IMR-90 (cell line): ENCODE measurements around the gene RAB41. TPM values are rescaled to one million over a fixed set of nuclear protein-coding genes. Genes with fewer than 3 reads are reported as not detected.

Experiments
- ATAC-seq: fragments of 200-7000 bp; cut with Tn5 transposase; 2 replicates; pipeline ENCODE4 v1.9.1; 2020; ENCODE audit warnings: low read depth, mild to moderate bottlenecking, moderate library complexity
- BruUV-seq: library from RNA; stranded (reverse); fragments of 400-500 nt; replicated peaks from 2 replicates; lab custom pipeline; 2021; lab: Mats Ljungman, UMichigan
- CTCF ChIA-PET: fragments of 300-600 bp; formaldehyde crosslinking; extraction: SDS; loops from one replicate; lab custom pipeline; 2021; ENCODE audit warnings: antibody characterized with exemption; lab: Yijun Ruan, JAX
- POLR2A ChIA-PET: fragments of 300-600 bp; sonication (Branson Sonifier 250); formaldehyde crosslinking; loops from one replicate; lab custom pipeline; 2022; ENCODE audit warnings: antibody characterized with exemption; ENCODE audit not compliant: unreplicated experiment; lab: Charles Lee
- DNase-seq: peaks from one replicate; pipeline ENCODE4 v3.0.0; 2013
- H2AFZ ChIP-seq: replicated peaks from 2 replicates; pipeline ENCODE3; 2013; ENCODE audit warnings: low read length, mild to moderate bottlenecking; ENCODE audit not compliant: poor library complexity
- H2AK5ac ChIP-seq: 2 replicates; pipeline ENCODE4 v1.6.1; 2013; ENCODE audit warnings: low read depth, low read length, inconsistent platforms
- H2AK9ac ChIP-seq: replicated peaks from 2 replicates; pipeline ENCODE3; 2013; ENCODE audit warnings: mild to moderate bottlenecking, low read depth, low read length, moderate library complexity; ENCODE audit not compliant: poor library complexity
- H2BK120ac ChIP-seq: 2 replicates; pipeline ENCODE4 v1.6.1; 2013; ENCODE audit warnings: low read depth, low read length, inconsistent platforms
- H2BK15ac ChIP-seq: 3 replicates; pipeline ENCODE4 v1.6.1; 2013; ENCODE audit warnings: low read depth, low read length, inconsistent platforms
- H2BK20ac ChIP-seq: 2 replicates; pipeline ENCODE4 v1.6.1; 2013; ENCODE audit warnings: low read depth, mild to moderate bottlenecking, inconsistent platforms, low read length, moderate library complexity
- H2BK5ac ChIP-seq: 2 replicates; pipeline ENCODE4 v1.6.1; 2013; ENCODE audit warnings: mild to moderate bottlenecking, low read depth, low read length, inconsistent platforms; ENCODE audit not compliant: poor library complexity, severe bottlenecking
- H3K14ac ChIP-seq: replicated peaks from 2 replicates; pipeline ENCODE4 v1.6.1; 2013; ENCODE audit warnings: low read depth, low read length, inconsistent platforms
- H3K18ac ChIP-seq: 2 replicates; pipeline ENCODE4 v1.6.1; 2013; ENCODE audit warnings: low read depth, low read length, control low read depth
- H3K23ac ChIP-seq: 2 replicates; pipeline ENCODE4 v1.6.1; 2013; ENCODE audit warnings: low read depth, low read length, inconsistent platforms
- H3K27ac ChIP-seq: 2 replicates; pipeline ENCODE4 v1.5.1; 2013; ENCODE audit warnings: mild to moderate bottlenecking, control low read depth, low read length; ENCODE audit not compliant: insufficient read depth
- H3K27me3 ChIP-seq: 2 replicates; pipeline ENCODE4 v1.6.1; 2013; ENCODE audit warnings: low read length; ENCODE audit not compliant: control insufficient read depth, insufficient read depth
- H3K36me3 ChIP-seq: 2 replicates; pipeline ENCODE4 v1.6.1; 2013; ENCODE audit warnings: low read length, mixed read lengths; ENCODE audit not compliant: control insufficient read depth, insufficient read depth
- H3K4ac ChIP-seq: 2 replicates; pipeline ENCODE4 v1.6.1; 2013; ENCODE audit warnings: low read depth, low read length, inconsistent platforms
- H3K4me1 ChIP-seq: 2 replicates; pipeline ENCODE4 v1.6.1; 2013; ENCODE audit warnings: low read length, mixed read lengths; ENCODE audit not compliant: control insufficient read depth, insufficient read depth
- H3K4me2 ChIP-seq: 2 replicates; pipeline ENCODE4 v1.6.1; 2013; ENCODE audit warnings: low read depth, mild to moderate bottlenecking, control low read depth, low read length, moderate library complexity
- H3K4me3 ChIP-seq: 2 replicates; pipeline ENCODE4 v1.5.1; 2013; ENCODE audit warnings: low read depth, mild to moderate bottlenecking, control low read depth, low read length, moderate library complexity; ENCODE audit not compliant: insufficient read depth
- H3K56ac ChIP-seq: 2 replicates; pipeline ENCODE4 v1.6.1; 2013; ENCODE audit warnings: low read length, inconsistent platforms; ENCODE audit not compliant: insufficient read depth; ENCODE audit errors: extremely low read depth
- H3K79me1 ChIP-seq, 2 experiments: 2 replicates each; pipeline ENCODE4 v1.6.1; 2013; ENCODE audit warnings: low read length in 2 of 2, inconsistent platforms in 1 of 2, low read depth in 1 of 2
- H3K9ac ChIP-seq: 2 replicates; pipeline ENCODE4 v1.6.1; 2013; ENCODE audit warnings: low read depth, low read length, control low read depth
- H3K9me1 ChIP-seq: 2 replicates; pipeline ENCODE4 v1.6.1; 2013; ENCODE audit warnings: low read length, inconsistent platforms; ENCODE audit not compliant: insufficient read depth
- H3K9me3 ChIP-seq: 2 replicates; pipeline ENCODE4 v1.6.1; 2013; ENCODE audit warnings: low read length; ENCODE audit not compliant: control insufficient read depth, insufficient read depth
- H4K20me1 ChIP-seq: 2 replicates; pipeline ENCODE4 v1.6.1; 2013; ENCODE audit warnings: low read length, inconsistent platforms; ENCODE audit not compliant: insufficient read depth
- H4K5ac ChIP-seq: 2 replicates; pipeline ENCODE4 v1.6.1; 2013; ENCODE audit warnings: mild to moderate bottlenecking, low read depth, low read length, control low read depth
- H4K8ac ChIP-seq, 2 experiments: 2 replicates each; pipeline ENCODE4 v1.6.1; 2013; ENCODE audit warnings: low read depth in 2 of 2, low read length in 2 of 2, control low read depth in 1 of 2, inconsistent platforms in 1 of 2
- H4K91ac ChIP-seq: 2 replicates; pipeline ENCODE4 v1.6.1; 2013; ENCODE audit warnings: low read depth, low read length, inconsistent platforms; ENCODE audit not compliant: insufficient read depth
- CEBPB ChIP-seq: IDR thresholded peaks from 2 replicates; pipeline ENCODE4 v1.6.1; 2012; ENCODE audit warnings: low read depth, low read length, improper control_type of control experiment
- CHD1 ChIP-seq: IDR thresholded peaks from 2 replicates; pipeline ENCODE4 v1.6.1; 2012; ENCODE audit warnings: low read depth, low read length, improper control_type of control experiment
- MAZ ChIP-seq: IDR thresholded peaks from 2 replicates; pipeline ENCODE4 v1.6.1; 2012; ENCODE audit warnings: low read depth, mild to moderate bottlenecking, low read length, improper control_type of control experiment, moderate library complexity, borderline replicate concordance
- NFE2L2 ChIP-seq: fragments of 150-350 bp; IDR thresholded peaks from 2 replicates; pipeline ENCODE4 v1.6.1; 2016; ENCODE audit warnings: low read depth, mild to moderate bottlenecking, low read length
- SMC3 ChIP-seq: fragments of 150-350 bp; IDR thresholded peaks from 2 replicates; pipeline ENCODE4 v1.6.1; 2016; ENCODE audit warnings: low read depth, mild to moderate bottlenecking, antibody characterized with exemption, low read length, moderate library complexity
- WGBS, 2 experiments: methylation state at CpG; one replicate each; pipeline versions ENCODE4 v1.1.5 to v1.1.7; 2013; ENCODE audit warnings: missing lambda C conversion rate in 2 of 2; ENCODE audit not compliant: insufficient read length in 1 of 2; ENCODE audit errors: extremely low coverage in 2 of 2; 5-methylcytosine and 5-hydroxymethylcytosine counted together
- dilution Hi-C: fragments of 300-500 bp; cut with HindIII; formaldehyde crosslinking; loops from one replicate; pipeline ENCODE4 v1.14.3; 2018; ENCODE audit warnings: low sequenced_read_pairs; ENCODE audit not compliant: unreplicated experiment
- in situ Hi-C: fragments of 300-500 bp; cut with MboI; formaldehyde crosslinking; loops from 3 replicates; pipeline ENCODE4 v1.14.3; 2019; ENCODE audit warnings: low sequenced_read_pairs, inconsistent platforms, mixed read lengths
- intact Hi-C: fragments of 100-400 bp; cut with micrococcal nuclease; formaldehyde crosslinking; loops from 2 replicates; pipeline ENCODE4 v1.10.0; 2022
- polyA plus RNA-seq, 3 experiments: library from polyadenylated mRNA; depleted of rRNA; stranded (reverse); fragments of >200 nt; gene quantifications; 2 replicates each; pipeline ENCODE4 v1.2.3, GENCODE V29; 2012; ENCODE audit warnings: low replicate concordance in 1 of 3
- total RNA-seq: library from RNA; depleted of rRNA; stranded (reverse); fragments of >200 nt; gene quantifications from 2 replicates; pipeline ENCODE4 v1.2.3, GENCODE V29; 2012
- TF ChIP-seq, protein P1 (sequence below): conservative IDR thresholded peaks from 2 replicates; pipeline ENCODE4 v1.5.1; 2012; ENCODE audit warnings: mild to moderate bottlenecking, low read depth, low read length, improper control_type of control experiment
- TF ChIP-seq, protein P2 (sequence below): fragments of 150-350 bp; IDR thresholded peaks from 2 replicates; pipeline ENCODE4 v1.6.1; 2016; ENCODE audit warnings: low read depth, mild to moderate bottlenecking, low read length, moderate library complexity, borderline replicate concordance
- TF ChIP-seq, protein P3 (sequence below): fragments of 150-350 bp; IDR thresholded peaks from 2 replicates; pipeline ENCODE4 v1.6.1; 2017; ENCODE audit warnings: mild to moderate bottlenecking, antibody characterized with exemption, low read length, low read depth

RAB41 gene
- total and polyA plus RNA-seq, 2 of the 4 experiments (the other 2 are of a cell fraction) = not detected

DNA sequence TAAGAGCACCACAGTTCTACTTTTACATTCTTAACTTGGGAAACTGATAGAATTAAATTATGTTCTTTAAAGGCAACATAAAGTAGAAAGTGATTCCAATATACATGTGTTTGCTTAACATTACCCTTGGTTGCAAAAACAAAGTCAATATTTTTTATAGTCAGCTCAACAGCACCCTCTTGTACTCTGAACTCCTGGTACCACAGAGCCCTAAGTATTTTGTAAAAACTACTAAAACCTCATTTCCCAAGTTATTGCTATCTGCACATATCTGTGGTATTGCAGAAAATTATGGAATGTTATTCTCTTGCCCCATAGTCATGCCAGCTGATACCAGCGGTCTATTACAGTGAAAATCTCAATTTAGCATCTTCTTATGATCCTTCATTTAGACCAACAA, 10.8 kb downstream of the RAB41 start:
- H3K4me1 ChIP-seq = peaks cover 2% of the 10 kb centered on the region; the same call in 1 of the 2 replicates
- H3K4me2 ChIP-seq = no peak overlapping the region
- in situ Hi-C loops (no loop called here), dilution Hi-C loops (no loop called here), intact Hi-C loops (loop anchor here (5.0 kb wide), 1 partner anchor 160 kb away; the partner anchor contains the start of gene IGBP1)
- no peak overlapping the region for H2BK20ac ChIP-seq
- H2BK5ac ChIP-seq = no peak overlapping the region
- H3K14ac ChIP-seq = no peak overlapping the region
- ATAC-seq (no peak), DNase-seq (no peak)
- TF ChIP-seq MAZ (no peak), CEBPB (no peak), SMC3 (no peak), CHD1 (no peak), NFE2L2 (no peak)
- TF ChIP-seq, protein P1, sequence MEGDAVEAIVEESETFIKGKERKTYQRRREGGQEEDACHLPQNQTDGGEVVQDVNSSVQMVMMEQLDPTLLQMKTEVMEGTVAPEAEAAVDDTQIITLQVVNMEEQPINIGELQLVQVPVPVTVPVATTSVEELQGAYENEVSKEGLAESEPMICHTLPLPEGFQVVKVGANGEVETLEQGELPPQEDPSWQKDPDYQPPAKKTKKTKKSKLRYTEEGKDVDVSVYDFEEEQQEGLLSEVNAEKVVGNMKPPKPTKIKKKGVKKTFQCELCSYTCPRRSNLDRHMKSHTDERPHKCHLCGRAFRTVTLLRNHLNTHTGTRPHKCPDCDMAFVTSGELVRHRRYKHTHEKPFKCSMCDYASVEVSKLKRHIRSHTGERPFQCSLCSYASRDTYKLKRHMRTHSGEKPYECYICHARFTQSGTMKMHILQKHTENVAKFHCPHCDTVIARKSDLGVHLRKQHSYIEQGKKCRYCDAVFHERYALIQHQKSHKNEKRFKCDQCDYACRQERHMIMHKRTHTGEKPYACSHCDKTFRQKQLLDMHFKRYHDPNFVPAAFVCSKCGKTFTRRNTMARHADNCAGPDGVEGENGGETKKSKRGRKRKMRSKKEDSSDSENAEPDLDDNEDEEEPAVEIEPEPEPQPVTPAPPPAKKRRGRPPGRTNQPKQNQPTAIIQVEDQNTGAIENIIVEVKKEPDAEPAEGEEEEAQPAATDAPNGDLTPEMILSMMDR = no peak
- TF ChIP-seq, protein P2, sequence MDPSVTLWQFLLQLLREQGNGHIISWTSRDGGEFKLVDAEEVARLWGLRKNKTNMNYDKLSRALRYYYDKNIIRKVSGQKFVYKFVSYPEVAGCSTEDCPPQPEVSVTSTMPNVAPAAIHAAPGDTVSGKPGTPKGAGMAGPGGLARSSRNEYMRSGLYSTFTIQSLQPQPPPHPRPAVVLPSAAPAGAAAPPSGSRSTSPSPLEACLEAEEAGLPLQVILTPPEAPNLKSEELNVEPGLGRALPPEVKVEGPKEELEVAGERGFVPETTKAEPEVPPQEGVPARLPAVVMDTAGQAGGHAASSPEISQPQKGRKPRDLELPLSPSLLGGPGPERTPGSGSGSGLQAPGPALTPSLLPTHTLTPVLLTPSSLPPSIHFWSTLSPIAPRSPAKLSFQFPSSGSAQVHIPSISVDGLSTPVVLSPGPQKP = no peak
- TF ChIP-seq, protein P3, sequence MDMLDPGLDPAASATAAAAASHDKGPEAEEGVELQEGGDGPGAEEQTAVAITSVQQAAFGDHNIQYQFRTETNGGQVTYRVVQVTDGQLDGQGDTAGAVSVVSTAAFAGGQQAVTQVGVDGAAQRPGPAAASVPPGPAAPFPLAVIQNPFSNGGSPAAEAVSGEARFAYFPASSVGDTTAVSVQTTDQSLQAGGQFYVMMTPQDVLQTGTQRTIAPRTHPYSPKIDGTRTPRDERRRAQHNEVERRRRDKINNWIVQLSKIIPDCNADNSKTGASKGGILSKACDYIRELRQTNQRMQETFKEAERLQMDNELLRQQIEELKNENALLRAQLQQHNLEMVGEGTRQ = no peak
- no CpG with 5 or more reads among the region's 1 CpG for WGBS, 2 experiments
- no peak overlapping the region for H2AFZ ChIP-seq
- no peak overlapping the region for H3K9ac ChIP-seq
- H4K5ac ChIP-seq = no peak overlapping the region
- H3K9me3 ChIP-seq = no peaks in the 10 kb centered on the region
- no peak overlapping the region for H2AK9ac ChIP-seq
- no peak overlapping the region for H2BK120ac ChIP-seq
- H3K27ac ChIP-seq = no peak overlapping the region
- no peak overlapping the region for H4K8ac ChIP-seq
- H4K20me1 ChIP-seq = no peaks in the 10 kb centered on the region
- no peaks in the 10 kb centered on the region for H3K36me3 ChIP-seq
- H3K56ac ChIP-seq = no peak overlapping the region
- H4K91ac ChIP-seq = no peak overlapping the region
- no peak overlapping the region for H3K18ac ChIP-seq
- ChIA-PET CTCF (interaction anchor here (0.6 to 1.0 kb wide), 2 partner anchors 27 to 160 kb away, joined by 3 read pairs; partner anchors contain the start of gene IGBP1), POLR2A (no interaction called here)
- no peak overlapping the region for H2BK15ac ChIP-seq
- no peak overlapping the region for H3K4me3 ChIP-seq
- no TSS peak for BruUV-seq
- no peaks in the 10 kb centered on the region for H3K9me1 ChIP-seq
- no peak overlapping the region for H3K4ac ChIP-seq
- no peak overlapping the region for H3K23ac ChIP-seq
- no peak overlapping the region for H2AK5ac ChIP-seq
- H3K27me3 ChIP-seq = no peaks in the 10 kb centered on the region; the same call in 1 of the 2 replicates
- peaks cover 6 to 15% of the 10 kb centered on the region in 2 experiments for H3K79me1 ChIP-seq
